Brain pericyte (primary cell): Measurements from ENCODE around the gene USF2.
"Not testable (repeated sequence)": the region's sequence is repeated elsewhere in the genome, so short reads cannot be mapped to it uniquely, and the experiment has no call there.

Experiments
- DNase-seq: peaks from one replicate; pipeline ENCODE4 v3.0.0-alpha.2; 2012; ENCODE audit warnings: low read depth, low spot score

Gene USF2

GRCh38 chr19:35268536-35269437 is at the start of gene USF2:
Gene USF2, plus strand, starts transcription at chr19:35268962. Its CDS starts 140 bp downstream, at chr19:35269102.
- no peak for DNase-seq

DNA sequence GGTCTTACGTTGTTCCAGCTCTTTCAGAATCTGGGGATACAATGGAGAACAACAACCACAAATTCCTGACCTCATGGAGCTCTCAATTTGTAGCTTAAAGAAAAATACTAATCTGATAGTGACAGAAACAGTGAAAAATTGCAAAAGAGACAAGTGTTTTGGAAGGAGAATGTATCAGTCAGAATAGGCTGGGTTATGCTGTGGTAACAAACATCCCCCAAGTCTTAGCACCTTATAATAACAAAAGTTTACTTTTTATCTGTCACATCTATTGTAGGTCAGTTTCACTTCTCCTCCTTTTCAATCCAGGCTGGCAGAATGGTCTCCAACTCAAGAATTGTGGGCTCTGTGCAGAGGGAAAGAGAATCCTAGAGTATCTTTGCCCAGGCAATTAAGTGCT is 49.8 kb upstream of the USF2 start:
- no peak for DNase-seq

DNA sequence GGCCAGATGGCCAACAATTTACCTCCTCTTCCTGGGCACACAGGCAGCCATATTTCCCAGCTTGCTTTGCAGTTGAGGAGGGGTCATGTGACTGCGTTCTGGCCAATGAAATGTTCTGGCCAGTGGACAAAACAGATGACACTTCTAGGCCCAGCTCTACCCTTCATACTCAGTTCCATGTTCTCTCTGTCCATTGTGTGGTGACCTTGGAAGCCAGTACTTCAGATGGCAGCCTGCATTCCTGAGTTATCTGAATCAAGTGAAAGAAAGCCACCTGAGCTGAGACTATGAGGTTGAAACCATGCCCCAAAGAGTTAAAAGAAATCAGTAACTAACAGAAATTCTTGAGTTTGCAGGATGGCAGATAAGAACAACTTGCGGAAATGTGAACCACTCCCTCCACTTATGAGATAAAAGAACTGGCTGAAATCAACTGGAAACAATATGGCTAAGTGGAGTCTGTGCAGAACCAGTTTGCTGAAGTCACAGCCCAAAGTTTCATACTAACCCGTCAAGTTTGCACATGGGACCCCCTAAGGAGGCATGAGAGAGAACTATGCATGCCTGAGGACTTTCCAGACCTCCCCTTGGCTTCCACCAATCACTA is 48.3 kb upstream of the USF2 start:
- DNase-seq, result no peak

GRCh38 chr19:35220973-35221590 is 47.7 kb upstream of the USF2 start:
- DNase-seq, result not testable (repeated sequence)

- DNase-seq, result no peak
Measured at GRCh38 chr19:35222373-35223015, 46.3 kb upstream of the USF2 start.

- no peak for DNase-seq
Measured at GRCh38 chr19:35223084-35223790, 45.5 kb upstream of the USF2 start.

DNA sequence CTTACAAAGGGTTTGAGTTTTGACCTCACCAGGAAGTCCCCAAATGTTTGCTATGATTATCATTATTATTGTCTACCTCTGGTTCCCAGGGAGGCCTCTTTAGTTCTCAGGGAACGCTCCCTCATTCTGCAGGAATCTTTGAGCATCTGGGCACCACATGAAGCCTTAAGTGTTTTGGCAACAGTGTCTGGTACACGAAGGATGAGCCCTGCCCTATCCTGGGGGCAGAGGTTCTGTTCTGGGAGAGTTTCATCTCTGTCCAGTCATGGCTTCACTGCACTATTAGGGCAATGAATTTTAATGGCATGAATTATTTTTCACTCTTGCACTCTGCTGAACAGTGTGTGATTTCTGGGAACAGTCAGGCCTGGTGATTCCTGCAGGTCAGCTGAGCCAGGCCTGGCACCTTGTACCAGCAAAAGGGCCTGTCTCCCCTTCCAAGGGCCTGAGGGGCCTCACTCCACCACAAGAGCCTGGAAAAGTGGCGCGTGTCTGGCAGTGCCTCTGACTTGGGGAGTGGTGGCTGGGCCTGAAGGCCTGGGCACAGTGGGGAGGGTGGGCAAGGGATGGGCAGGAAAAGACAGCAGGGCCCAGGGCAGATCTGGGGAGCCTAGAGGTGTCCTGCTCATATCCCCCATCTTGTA is 44.8 kb upstream of the USF2 start:
- DNase-seq, result no peak

DNA sequence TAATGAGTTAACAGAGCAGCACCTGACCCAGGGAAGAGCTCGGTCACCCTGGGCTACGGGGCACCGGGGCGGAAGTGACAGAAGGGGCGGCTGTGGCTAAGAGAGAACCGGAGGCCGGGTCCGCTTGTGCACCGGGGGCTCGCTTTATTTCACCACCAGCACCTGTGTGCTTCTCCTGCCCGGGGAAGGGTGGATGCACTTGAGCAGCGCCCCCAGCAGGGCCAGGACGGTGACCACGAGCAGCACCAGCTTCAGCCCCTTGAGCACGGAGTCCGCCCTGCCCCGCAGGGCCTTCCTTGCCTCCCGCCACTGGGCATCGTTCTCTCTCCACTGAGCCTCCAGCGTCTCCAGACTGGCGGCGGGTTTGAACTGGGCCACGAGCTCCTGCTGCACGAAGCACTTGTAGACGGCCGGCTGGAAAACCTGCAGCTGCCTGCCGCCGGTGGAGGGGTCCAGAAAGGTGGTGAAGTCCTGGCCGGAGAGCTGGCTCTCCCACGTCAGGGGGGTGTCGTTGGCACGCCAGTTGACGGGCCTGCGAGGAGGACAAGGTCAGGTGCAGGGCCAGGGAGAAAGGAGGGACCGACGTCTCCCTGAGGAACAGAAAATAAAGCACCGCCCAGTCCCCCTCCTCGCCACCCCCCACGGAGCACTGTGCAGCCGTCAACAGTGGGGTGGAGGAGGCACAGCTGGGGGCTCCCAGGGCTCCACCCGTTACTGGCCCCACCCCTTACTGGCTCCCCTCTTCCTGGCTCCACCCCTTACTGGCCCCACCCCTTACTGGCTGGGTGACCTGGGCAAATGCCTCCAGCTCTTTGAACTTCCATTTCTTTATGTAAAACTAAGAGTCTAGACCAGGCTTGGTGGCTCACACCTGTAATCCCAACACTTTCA is 43.8 kb upstream of the USF2 start:
- no peak for DNase-seq

GRCh38 chr19:35225951-35226350 is 42.8 kb upstream of the USF2 start:
- DNase-seq, result no peak

DNA sequence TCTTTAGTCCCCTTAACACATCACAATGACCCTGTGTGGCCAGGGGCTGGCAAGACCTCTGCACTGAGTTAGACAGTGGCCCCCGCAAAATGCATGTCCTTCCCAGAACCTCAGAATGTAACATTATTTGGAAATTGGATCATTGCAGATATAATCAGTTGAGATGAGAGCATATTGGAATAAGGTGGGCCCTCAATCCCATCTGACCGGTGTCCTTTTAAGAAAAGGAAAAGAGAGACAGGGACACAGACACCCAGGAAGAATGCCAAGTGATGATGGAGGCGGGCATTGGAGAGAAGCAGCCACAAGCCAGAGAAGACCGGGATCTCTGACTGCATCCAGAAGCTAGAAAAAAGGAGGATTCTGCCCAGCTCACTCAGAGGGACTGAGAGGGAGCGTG is 42.0 kb upstream of the USF2 start:
- DNase-seq, result no peak

- no peak for DNase-seq
Measured at GRCh38 chr19:35228177-35228930, 40.4 kb upstream of the USF2 start, which contains the start of gene FAM187B. Gene FAM187B, minus strand, starts transcription at chr19:35228739. Its CDS starts 59 bp downstream, at chr19:35228680.

DNA sequence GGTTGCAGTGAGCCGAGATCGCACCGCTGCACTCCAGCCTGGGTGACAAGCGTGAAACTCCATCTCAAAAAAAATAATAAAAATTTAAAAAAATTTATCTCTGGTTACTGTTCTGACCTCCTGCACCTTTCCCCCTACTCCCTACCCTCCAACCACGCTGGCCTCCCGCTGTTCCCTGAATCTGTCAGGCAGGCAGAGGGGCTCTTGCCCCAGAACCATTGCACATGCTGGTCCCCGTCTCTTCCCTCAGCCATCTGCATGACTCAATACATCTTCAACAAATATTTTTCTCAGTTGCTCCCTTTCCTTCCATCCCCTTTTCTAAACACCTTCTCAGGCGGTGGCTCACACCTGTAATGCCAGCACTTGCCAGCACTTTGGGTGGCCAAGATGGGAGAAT is 39.2 kb upstream of the USF2 start:
- no peak for DNase-seq

DNA sequence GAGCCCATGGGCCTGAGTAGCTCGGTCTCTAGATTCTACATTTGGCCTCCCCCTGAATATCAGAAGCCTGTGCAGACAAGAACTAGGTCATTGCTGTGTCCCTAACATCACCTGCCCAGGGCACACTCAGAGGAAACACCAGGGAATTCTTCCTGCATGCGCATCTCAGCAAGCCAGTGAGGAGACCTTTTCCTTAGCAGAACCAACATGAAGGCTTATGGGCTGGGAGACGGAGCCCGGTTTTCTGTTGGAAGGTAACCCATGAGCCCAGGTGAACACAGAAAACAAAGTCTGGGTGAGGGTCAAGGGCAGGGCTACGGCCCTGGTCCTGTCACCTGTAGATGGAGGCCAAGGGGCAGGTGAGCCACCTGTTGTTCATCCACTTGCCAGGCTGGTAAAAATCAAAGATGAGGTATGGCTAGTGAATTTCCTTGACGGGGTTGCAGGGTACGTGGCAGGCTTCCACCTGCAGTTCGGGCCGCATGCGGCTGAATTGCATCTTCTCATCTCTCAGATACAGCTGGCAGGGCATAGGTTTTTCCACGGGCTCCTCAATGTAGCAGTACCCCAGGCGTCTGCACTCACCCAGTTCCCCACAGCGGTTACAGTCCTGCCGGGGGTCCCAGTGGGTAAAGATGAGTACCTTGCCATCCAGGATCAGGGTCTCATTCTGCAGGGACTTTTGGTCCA is 36.7 kb upstream of the USF2 start:
- DNase-seq, result no peak

DNA sequence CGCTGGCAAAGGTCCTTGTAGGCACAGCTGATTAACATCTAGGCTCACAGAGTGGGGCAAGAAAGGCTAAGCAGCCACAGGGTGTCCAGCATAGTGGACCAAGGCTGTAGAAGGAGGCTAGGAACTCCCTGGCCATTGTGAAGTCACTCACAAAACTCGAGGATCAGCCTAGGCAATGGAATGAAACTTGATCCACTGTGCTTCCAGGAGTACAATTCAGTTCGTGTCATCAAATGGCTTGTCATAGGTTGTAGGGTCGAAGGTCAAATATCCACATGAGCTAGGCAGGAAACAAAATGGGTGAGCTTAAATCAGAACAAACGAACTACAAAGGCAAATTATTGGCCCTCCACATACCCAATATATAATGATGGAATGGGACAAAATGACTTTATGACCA is 35.9 kb upstream of the USF2 start:
- no peak for DNase-seq

- DNase-seq, result no peak
Measured at GRCh38 chr19:35236638-35237400, 31.9 kb upstream of the USF2 start.

GRCh38 chr19:35239597-35239996 is 29.2 kb upstream of the USF2 start:
- DNase-seq, result not testable (repeated sequence)

GRCh38 chr19:35240327-35240726 is 28.4 kb upstream of the USF2 start:
- no peak for DNase-seq

- DNase-seq, result no peak
Measured at GRCh38 chr19:35241417-35241816, 27.3 kb upstream of the USF2 start.
